GM12878 (cell line): ENCODE measurements around the gene MYO1D. TPM values are rescaled to one million over a fixed set of nuclear protein-coding genes. Genes with fewer than 3 reads are reported as not detected.

Experiments used
- ATAC-seq: fragments of 200-7000 bp; cut with Tn5 transposase; 3 replicates; pipeline ENCODE4 v1.9.1; 2020; ENCODE audit warnings: mild to moderate bottlenecking, moderate library complexity
- BruUV-seq: library from RNA; stranded (reverse); fragments of 400-500 nt; replicated peaks from 2 replicates; lab custom pipeline; 2021; lab: Mats Ljungman, UMichigan
- CTCF ChIA-PET: fragments of 300-600 bp; sonication (Branson Sonifier 250); formaldehyde crosslinking; extraction: SDS; loops from one replicate; lab custom pipeline; 2021; ENCODE audit warnings: inconsistent platforms; lab: Yijun Ruan, JAX
- POLR2A ChIA-PET: fragments of 350-600 bp; formaldehyde crosslinking; extraction: SDS; loops from one replicate; lab custom pipeline; 2021; ENCODE audit warnings: inconsistent platforms; lab: Charles Lee
- RAD21 ChIA-PET: fragments of 300-600 bp; sonication (Branson Sonifier 250); formaldehyde crosslinking; loops from one replicate; lab custom pipeline; 2023; ENCODE audit warnings: antibody characterized with exemption; ENCODE audit not compliant: unreplicated experiment; lab: Charles Lee
- SMC1A ChIA-PET: fragments of 300-600 bp; sonication (Branson Sonifier 250); formaldehyde crosslinking; loops from one replicate; lab custom pipeline; 2023; ENCODE audit not compliant: unreplicated experiment, uncharacterized antibody; lab: Charles Lee
- DNase-seq: peaks from one replicate; pipeline ENCODE4 v3.0.0-alpha.2; 2011; ENCODE audit warnings: low read depth, low spot score
- FAIRE-seq: peaks from 3 replicates; lab custom pipeline; 2011; peaks lifted over from hg19 to GRCh38; lab: Jason Lieb, UNC
- H2AFZ ChIP-seq: 2 replicates; pipeline ENCODE4 v1.6.0; 2011; ENCODE audit warnings: low read depth, low read length, control low read depth; ENCODE audit not compliant: control insufficient read depth
- H3K27ac ChIP-seq: 2 replicates; pipeline ENCODE4 v1.5.1; 2011; ENCODE audit warnings: control low read depth; ENCODE audit not compliant: control insufficient read depth, insufficient read depth
- H3K27me3 ChIP-seq, 2 experiments: replicated peaks in 1 of 2; 2 replicates each; pipeline versions ENCODE4 v1.6.0 to v1.6.1; 2011; ENCODE audit warnings: low read length in 1 of 2; ENCODE audit not compliant: control insufficient read depth in 2 of 2, insufficient read depth in 2 of 2
- H3K36me3 ChIP-seq, 2 experiments: 2 replicates each; pipeline ENCODE4 v1.5.1; 2011; ENCODE audit warnings: low read length in 1 of 2; ENCODE audit not compliant: control insufficient read depth in 2 of 2, insufficient read depth in 2 of 2
- H3K4me1 ChIP-seq: 2 replicates; pipeline ENCODE4 v1.6.1; 2011; ENCODE audit warnings: mild to moderate bottlenecking, low read length, moderate library complexity, mixed read lengths; ENCODE audit not compliant: control insufficient read depth, insufficient read depth
- H3K4me2 ChIP-seq: 2 replicates; pipeline ENCODE4 v1.6.0; 2011; ENCODE audit warnings: control low read depth; ENCODE audit not compliant: control insufficient read depth, insufficient read depth
- H3K4me3 ChIP-seq: fragments of 200-600 bp; sonication (generic); 2 replicates; pipeline ENCODE4 v1.5.1; 2016
- H3K79me2 ChIP-seq: 2 replicates; pipeline ENCODE4 v1.6.0; 2011; ENCODE audit warnings: low read length; ENCODE audit not compliant: control insufficient read depth, insufficient read depth
- H3K9ac ChIP-seq: 2 replicates; pipeline ENCODE4 v1.8.0; 2011; ENCODE audit warnings: low read length, control low read depth, mixed read lengths; ENCODE audit not compliant: control insufficient read depth, insufficient read depth
- H3K9me3 ChIP-seq: replicated peaks from 3 replicates; pipeline ENCODE4 v1.5.1; 2011; ENCODE audit warnings: mild to moderate bottlenecking, low read length; ENCODE audit not compliant: control insufficient read depth, insufficient read depth
- H4K20me1 ChIP-seq: 2 replicates; pipeline ENCODE4 v1.6.0; 2011; ENCODE audit not compliant: control insufficient read depth, insufficient read depth
- BCL11A ChIP-seq: IDR thresholded peaks from 2 replicates; pipeline ENCODE4 v1.6.1; 2011; ENCODE audit warnings: low read depth, low read length
- BMI1 ChIP-seq: fragments of 450-650 bp; IDR thresholded peaks from 2 replicates; pipeline ENCODE4 v1.6.1; 2016; ENCODE audit warnings: mild to moderate bottlenecking, moderate library complexity, borderline replicate concordance
- EZH2 ChIP-seq: IDR thresholded peaks from 2 replicates; pipeline ENCODE4 v1.6.1; 2012; ENCODE audit warnings: low read depth, mild to moderate bottlenecking, control low read depth, inconsistent platforms, low read length, borderline replicate concordance; ENCODE audit not compliant: control insufficient read depth
- GATAD2B ChIP-seq: fragments of 450-650 bp; conservative IDR thresholded peaks from 2 replicates; pipeline ENCODE4 v1.6.1; 2017; ENCODE audit warnings: low read depth, mild to moderate bottlenecking, moderate library complexity
- IKZF2 ChIP-seq, 2 experiments: fragments of 450-650 bp; IDR thresholded peaks; 2 replicates each; pipeline ENCODE4 v1.6.1; 2017; ENCODE audit warnings: mild to moderate bottlenecking in 2 of 2, moderate library complexity in 2 of 2
- MLLT1 ChIP-seq: fragments of 450-650 bp; IDR thresholded peaks from 2 replicates; pipeline ENCODE4 v1.6.1; 2016; ENCODE audit warnings: mild to moderate bottlenecking
- NR2C1 ChIP-seq: fragments of 450-650 bp; IDR thresholded peaks from 2 replicates; pipeline ENCODE4 v1.6.1; 2017; ENCODE audit warnings: antibody characterized with exemption, mild to moderate bottlenecking, moderate library complexity
- POLR2AphosphoS2 ChIP-seq: IDR thresholded peaks from 2 replicates; pipeline ENCODE4 v1.6.1; 2011; ENCODE audit warnings: low read depth, mild to moderate bottlenecking, low read length, improper control_type of control experiment, moderate library complexity
- RAD51 ChIP-seq: fragments of 450-650 bp; IDR thresholded peaks from 2 replicates; pipeline ENCODE4 v1.6.1; 2016; ENCODE audit warnings: moderate library complexity, mild to moderate bottlenecking, inconsistent platforms
- REST ChIP-seq: IDR thresholded peaks from 2 replicates; pipeline ENCODE4 v1.6.1; 2012; ENCODE audit warnings: mild to moderate bottlenecking, low read depth, low read length
- RFX5 ChIP-seq: IDR thresholded peaks from 2 replicates; pipeline ENCODE4 v1.6.1; 2011; ENCODE audit warnings: low read depth, low read length, improper control_type of control experiment
- SMARCA5 ChIP-seq: fragments of 450-650 bp; IDR thresholded peaks from 2 replicates; pipeline ENCODE4 v1.6.1; 2017; ENCODE audit warnings: mild to moderate bottlenecking
- TAF1 ChIP-seq: IDR thresholded peaks from 2 replicates; pipeline ENCODE4 v1.6.1; 2011; ENCODE audit warnings: mild to moderate bottlenecking, low read depth, low read length, borderline replicate concordance
- TCF3 ChIP-seq: IDR thresholded peaks from 2 replicates; pipeline ENCODE4 v1.6.1; 2012; ENCODE audit warnings: low read depth, mild to moderate bottlenecking, low read length, borderline replicate concordance; ENCODE audit not compliant: insufficient read depth
- WRNIP1 ChIP-seq: IDR thresholded peaks from 2 replicates; pipeline ENCODE4 v1.6.1; 2011; ENCODE audit warnings: low read depth, low read length, improper control_type of control experiment, borderline replicate concordance
- ZNF217 ChIP-seq: fragments of 450-650 bp; IDR thresholded peaks from 2 replicates; pipeline ENCODE4 v1.6.1; 2017; ENCODE audit warnings: antibody characterized with exemption, mild to moderate bottlenecking
- WGBS: methylation state at CpG from one replicate; pipeline ENCODE4 v1.1.6; 2016; ENCODE audit warnings: low lambda C conversion rate; ENCODE audit not compliant: insufficient replicate concordance, insufficient coverage; ENCODE audit errors: missing lambda C conversion rate; 5-methylcytosine and 5-hydroxymethylcytosine counted together
- in situ Hi-C: fragments of 300-500 bp; cut with MboI; formaldehyde crosslinking; loops from 9 replicates; pipeline ENCODE4 v1.14.3; 2018; ENCODE audit warnings: mixed read lengths
- intact Hi-C: fragments of 100-400 bp; cut with micrococcal nuclease; formaldehyde crosslinking; loops from one replicate; pipeline ENCODE4 v1.14.2; 2022; ENCODE audit not compliant: unreplicated experiment
- polyA plus RNA-seq, 11 experiments: library from polyadenylated mRNA; depleted of rRNA in 4 of 11; unstranded in 6 of 11; stranded (reverse) in 5 of 11; fragments of >200 nt; fragmentation: Nextera tagmentation in 4 of 11; fragmentation: Illumina TruSeq in 1 of 11; extraction: Ambion mirVana in 4 of 11; extraction: Trizol in 1 of 11; gene quantifications; 1 replicate in 1 of 11; 2 replicates in 10 of 11; pipeline versions ENCODE4 v1.2.1 to v1.2.3, GENCODE V29; 2011 to 2016; ENCODE audit warnings: inconsistent platforms in 2 of 11, missing spikeins in 2 of 11, low read depth in 1 of 11
- total RNA-seq, 4 experiments: library from RNA; depleted of rRNA in 3 of 4; stranded (reverse); fragments of >200 nt in 3 of 4; fragmentation: Illumina TruSeq in 1 of 4; extraction: Trizol in 1 of 4; gene quantifications; 2 replicates each; pipeline versions ENCODE4 v1.2.1 to v1.2.3, GENCODE V29; 2013 to 2021

The MYO1D gene
- total and polyA plus RNA-seq, 10 of the 15 experiments (the other 5 are each of a cell fraction or from before 2014, with no cell fraction given) = 1.8 to 37.7 (median 25.4) TPM

- Histone ChIP-seq H3K27me3 (no peaks in the 10 kb centered on the region), H3K4me2 (no peak overlapping the region), H3K9ac (no peak overlapping the region), H2AFZ (no peak overlapping the region), H3K4me1 (no peaks in the 10 kb centered on the region), H3K36me3 (no peaks in the 10 kb centered on the region), H3K9me3 (no peaks in the 10 kb centered on the region; the same call in 2 of the 3 replicates), H3K79me2 (no peaks in the 10 kb centered on the region), H4K20me1 (no peaks in the 10 kb centered on the region), H3K4me3 (no peak overlapping the region), H3K27ac (no peak overlapping the region)
- ChIA-PET RAD21 (interaction anchor here (1.3 to 3.3 kb wide), 6 partner anchors 34 to 428 kb away, joined by 3 to 60 read pairs (median 6); partner anchors contain the start of gene MYO1D), SMC1A (interaction anchor here (0.9 to 13.9 kb wide), 10 partner anchors 9 to 446 kb away, joined by 3 to 137 read pairs (median 6); partner anchors contain the start of gene MYO1D), POLR2A (interaction anchor here (1.4 kb wide), 1 partner anchor 127 kb away, joined by 5 read pairs; no protein-coding TSS in a partner anchor), CTCF (interaction anchor here (0.8 to 12.1 kb wide), 20 partner anchors 19 to 839 kb away, joined by 3 to 206 read pairs (median 6); partner anchors contain the start of gene MYO1D)
- no peak for FAIRE-seq
- DNase-seq = no peak
- intact Hi-C loops (loop anchor here (1.0 kb wide), 1 partner anchor 127 kb away; no protein-coding TSS in a partner anchor), in situ Hi-C loops (loop anchor here (10.0 to 25.0 kb wide), 2 partner anchors 126 to 448 kb away; no protein-coding TSS in a partner anchor)
- WGBS = 49% methylated on average over 2 of the region's 3 CpGs
- ATAC-seq = no peak
- no TSS peak for BruUV-seq
- no peak for TF ChIP-seq TCF3
- no peak for TF ChIP-seq SMARCA5
- no peak for TF ChIP-seq ZNF217
- TF ChIP-seq BCL11A = no peak
- TF ChIP-seq REST = no peak
- TF ChIP-seq TAF1 = no peak
- no peak for TF ChIP-seq POLR2AphosphoS2
- TF ChIP-seq NR2C1 = no peak
- TF ChIP-seq EZH2 = no peak
- no peak for TF ChIP-seq BMI1
- TF ChIP-seq RAD51 = no peak
- TF ChIP-seq RFX5 = no peak
- TF ChIP-seq IKZF2 (IDR thresholded peaks at IDR 0.05) = no peak
- TF ChIP-seq GATAD2B = no peak
- no peak for TF ChIP-seq WRNIP1
- no peak for TF ChIP-seq MLLT1
Observed at GRCh38 chr17:32910769-32911168, 33.8 kb upstream of the MYO1D start.
